PC-9 (cell line): ENCODE results near the gene CENPV. TPM values are rescaled to one million over a fixed set of nuclear protein-coding genes. Genes with fewer than 3 reads are reported as not detected.
"Not testable (repeated sequence)": the region's sequence is repeated elsewhere in the genome, so short reads cannot be mapped to it uniquely, and the experiment has no call there.

Source experiments
- Bru-seq: library from RNA; stranded (reverse); fragments of 400-500 nt; gene quantifications from one replicate; lab custom pipeline; 2021; lab: Mats Ljungman, UMichigan
- BruChase-seq, 2 experiments: library from RNA; stranded (reverse); fragments of 400-500 nt; gene quantifications; one replicate each; lab custom pipeline; 2021; lab: Mats Ljungman, UMichigan
- BruUV-seq: library from RNA; stranded (reverse); fragments of 400-500 nt; replicated peaks from 2 replicates; lab custom pipeline; 2021; lab: Mats Ljungman, UMichigan
- CTCF ChIA-PET: fragments of 300-600 bp; sonication (Branson Sonifier 250); formaldehyde crosslinking; loops from one replicate; lab custom pipeline; 2022; ENCODE audit warnings: antibody characterized with exemption; lab: Charles Lee
- POLR2A ChIA-PET: fragments of 300-600 bp; sonication (Branson Sonifier 250); formaldehyde crosslinking; loops from one replicate; lab custom pipeline; 2022; ENCODE audit warnings: antibody characterized with exemption; ENCODE audit not compliant: unreplicated experiment; lab: Charles Lee
- DNase-seq, 2 experiments: peaks; one replicate each; pipeline versions ENCODE4 v3.0.0 to v3.0.0-alpha.2; 2015 to 2022; ENCODE audit warnings: mixed read lengths in 1 of 2
- H2AFZ ChIP-seq: fragments of 200-600 bp; sonication (generic); 2 replicates; pipeline ENCODE4 v1.8.1; 2017; ENCODE audit warnings: antibody characterized with exemption
- H3F3A ChIP-seq: fragments of 200-600 bp; sonication (generic); 2 replicates; pipeline ENCODE4 v1.8.1; 2017; ENCODE audit warnings: antibody characterized with exemption, mild to moderate bottlenecking, low read depth; ENCODE audit not compliant: insufficient read depth
- H3K27ac ChIP-seq: fragments of 200-600 bp; sonication (generic); 2 replicates; pipeline ENCODE4 v1.6.1; 2016; ENCODE audit warnings: mixed run types
- H3K27me3 ChIP-seq: fragments of 200-600 bp; sonication (generic); 2 replicates; pipeline ENCODE4 v1.6.1; 2016; ENCODE audit warnings: low read depth, mixed run types; ENCODE audit not compliant: insufficient read depth
- H3K36me3 ChIP-seq: fragments of 200-600 bp; sonication (generic); 2 replicates; pipeline ENCODE4 v1.6.1; 2016; ENCODE audit warnings: low read depth, mixed run types
- H3K4me1 ChIP-seq: fragments of 200-600 bp; sonication (generic); replicated peaks from 2 replicates; pipeline ENCODE4 v1.6.1; 2016; ENCODE audit warnings: mixed run types; ENCODE audit not compliant: insufficient read depth
- H3K4me2 ChIP-seq: fragments of 200-600 bp; sonication (generic); 2 replicates; pipeline ENCODE4 v1.6.1; 2017; ENCODE audit warnings: mixed run types
- H3K4me3 ChIP-seq: fragments of 200-600 bp; sonication (generic); 2 replicates; pipeline ENCODE4 v1.6.1; 2016; ENCODE audit warnings: mixed run types
- H3K79me2 ChIP-seq: fragments of 200-600 bp; sonication (generic); 2 replicates; pipeline ENCODE4 v1.6.1; 2017; ENCODE audit warnings: low read depth, mixed run types
- H3K9me2 ChIP-seq: fragments of 200-600 bp; sonication (generic); 2 replicates; pipeline ENCODE4 v1.8.1; 2017; ENCODE audit warnings: mild to moderate bottlenecking; ENCODE audit not compliant: insufficient read depth
- H3K9me3 ChIP-seq: fragments of 200-600 bp; sonication (generic); 2 replicates; pipeline ENCODE4 v1.8.1; 2016; ENCODE audit warnings: low read depth; ENCODE audit not compliant: insufficient read depth
- H4K20me1 ChIP-seq: fragments of 200-600 bp; sonication (generic); 2 replicates; pipeline ENCODE4 v1.8.1; 2017; ENCODE audit not compliant: insufficient read depth
- CTCF ChIP-seq: fragments of 200-600 bp; sonication (generic); conservative IDR thresholded peaks from 2 replicates; pipeline ENCODE4 v1.6.1; 2017; ENCODE audit warnings: mixed run types, antibody characterized with exemption, mild to moderate bottlenecking, moderate library complexity
- EZH2 ChIP-seq: fragments of 200-600 bp; sonication (generic); IDR thresholded peaks from 2 replicates; pipeline ENCODE4 v1.8.0; 2017; ENCODE audit warnings: antibody characterized with exemption, low read depth
- intact Hi-C: fragments of 100-400 bp; cut with micrococcal nuclease; formaldehyde crosslinking; loops from one replicate; pipeline ENCODE4 v1.10.0; 2022; ENCODE audit not compliant: unreplicated experiment
- long read RNA-seq: library from polyadenylated mRNA; stranded (forward); transcript quantifications from one replicate; pipeline ENCODE4 v2.0.0, GENCODE V29; 2022
- total RNA-seq: library from RNA; stranded (reverse); gene quantifications from 2 replicates; pipeline ENCODE4 v1.2.3, GENCODE V29; 2021

Gene CENPV
- 12.6 and 18.1 TPM in 2 replicates for total RNA-seq
- percentile 54 among the genes with signal in this experiment for Bru-seq, nascent RNA
- BruChase-seq, experiment 1, labeled RNA remaining after a 2-hour chase = percentile 52 among the genes with signal in this experiment
- percentile 60 among the genes with signal in this experiment for BruChase-seq, experiment 2, labeled RNA remaining after a 6-hour chase
- long read RNA-seq, transcript CENPV-201 (5 exons, 1,165 nt) = major isoform, 19 of 29 reads
- long read RNA-seq, partial matches to known transcripts = 4 of 29 reads
- long read RNA-seq, other reads (novel, unspliced or antisense) = 2 of 29 reads

- Histone ChIP-seq H3F3A (no peaks in the 10 kb centered on the region; the same call in 1 of the 2 replicates), H3K9me3 (no peaks in the 10 kb centered on the region), H3K79me2 (peaks cover 13% of the 10 kb centered on the region), H3K9me2 (no peaks in the 10 kb centered on the region), H4K20me1 (no peaks in the 10 kb centered on the region), H3K4me1 (peaks cover 10% of the 10 kb centered on the region), H3K4me2 (peak within 1 kb of the TSS; percentile 96), H3K27ac (no peak within 1 kb of the TSS), H2AFZ (peak within 1 kb of the TSS; percentile 82), H3K4me3 (peak within 1 kb of the TSS; percentile 73), H3K27me3 (no peaks in the 10 kb centered on the region), H3K36me3 (no peaks in the 10 kb centered on the region)
- TSS peak; percentile 35 for BruUV-seq
- intact Hi-C loops = loop anchor here (5.0 kb wide), 2 partner anchors 66 to 136 kb away; partner anchors contain the start of genes NCOR1 and PIGL
- CTCF ChIA-PET = interaction anchor here (0.6 to 1.0 kb wide), 3 partner anchors 10 to 93 kb away, joined by 4 to 8 read pairs (median 7); no protein-coding TSS in a partner anchor
- TF ChIP-seq EZH2 (no peak), CTCF (no peak)
- no peak for DNase-seq
- POLR2A ChIA-PET = interaction anchor here (0.6 to 0.7 kb wide), 2 partner anchors 67 to 704 kb away, joined by 6 to 7 read pairs; no protein-coding TSS in a partner anchor
These were observed at the start of gene CENPV for GRCh38 chr17:16353317-16354174. Gene CENPV, minus strand, starts transcription at chr17:16353469. Its CDS starts 33 bp downstream, at chr17:16353436.

GRCh38 chr17:16398270-16399267, 45.3 kb upstream of the CENPV start:
- intact Hi-C loops = no loop called here
- peaks cover 9% of the 10 kb centered on the region for H3K4me1 ChIP-seq
- DNase-seq = peak; percentile 75 to 76
- TF ChIP-seq EZH2 (no peak), CTCF (no peak)
- no peaks in the 10 kb centered on the region for H3K36me3 ChIP-seq
- no peaks in the 10 kb centered on the region for H3K9me2 ChIP-seq
- H3K4me2 ChIP-seq = peak overlapping the region; percentile 51
- H2AFZ ChIP-seq = no peak overlapping the region
- peaks cover 5% of the 10 kb centered on the region for H3F3A ChIP-seq
- H3K27me3 ChIP-seq = no peaks in the 10 kb centered on the region
- H3K79me2 ChIP-seq = no peaks in the 10 kb centered on the region
- BruUV-seq = no TSS peak
- H3K4me3 ChIP-seq = no peak overlapping the region
- no peaks in the 10 kb centered on the region for H3K9me3 ChIP-seq
- ChIA-PET CTCF (interaction anchor here (0.6 kb wide), 1 partner anchor 30 kb away, joined by 3 read pairs; no protein-coding TSS in a partner anchor), POLR2A (interaction anchor here (0.6 to 0.7 kb wide), 3 partner anchors 15 to 112 kb away, joined by 3 to 10 read pairs (median 5); no protein-coding TSS in a partner anchor)
- H4K20me1 ChIP-seq = no peaks in the 10 kb centered on the region
- peak overlapping the region; percentile 48 for H3K27ac ChIP-seq

GRCh38 chr17:16396693-16397092, 43.4 kb upstream of the CENPV start:
- H4K20me1 ChIP-seq, H2AFZ ChIP-seq, BruUV-seq, H3K9me2 ChIP-seq, H3K36me3 ChIP-seq, DNase-seq, H3K4me1 ChIP-seq, H3K27me3 ChIP-seq, H3K79me2 ChIP-seq, intact Hi-C loops, POLR2A ChIA-PET, H3K4me2 ChIP-seq, H3K27ac ChIP-seq, H3F3A ChIP-seq, H3K9me3 ChIP-seq, H3K4me3 ChIP-seq: not testable (repeated sequence)
- CTCF ChIA-PET = interaction anchor here (0.5 to 0.7 kb wide), 2 partner anchors 11 to 22 kb away, joined by 4 to 13 read pairs; no protein-coding TSS in a partner anchor

GRCh38 chr17:16395887-16396286, 42.6 kb upstream of the CENPV start:
- BruUV-seq, POLR2A ChIA-PET, H3K27me3 ChIP-seq, intact Hi-C loops, H3K4me2 ChIP-seq, H3K4me1 ChIP-seq, H3F3A ChIP-seq, H3K36me3 ChIP-seq, H3K9me3 ChIP-seq, H2AFZ ChIP-seq, CTCF ChIA-PET, H3K4me3 ChIP-seq, H3K79me2 ChIP-seq, H4K20me1 ChIP-seq, DNase-seq, H3K27ac ChIP-seq, H3K9me2 ChIP-seq: not testable (repeated sequence)
